IPS DF 4.7 (cell line): ENCODE measurements around the gene ID4.
"Not testable (repeated sequence)": the region's sequence is repeated elsewhere in the genome, so short reads cannot be mapped to it uniquely, and the experiment has no call there.

Source experiments
- DNase-seq: peaks from one replicate; pipeline ENCODE4 v3.0.0-alpha.2; 2013; ENCODE audit warnings: low spot score; ENCODE audit errors: extremely low read depth

Gene ID4

GRCh38 chr6:19831358-19831757 lies 5.8 kb upstream of the ID4 start:
- DNase-seq: no peak

- no peak for DNase-seq
These were observed 3.2 kb upstream of the ID4 start for GRCh38 chr6:19833947-19834346.

- DNase-seq: no peak
These were observed 2.3 kb upstream of the ID4 start for GRCh38 chr6:19834858-19835257.

- DNase-seq: no peak
These were observed 1.6 kb upstream of the ID4 start for GRCh38 chr6:19835605-19836004.

GRCh38 chr6:19837511-19838441 lies 606 bp downstream of the ID4 start:
- no peak for DNase-seq

GRCh38 chr6:19838442-19839236 lies 1.5 kb downstream of the ID4 start:
- DNase-seq: no peak

GRCh38 chr6:19839237-19839546 lies 2.0 kb downstream of the ID4 start:
- DNase-seq: no peak

GRCh38 chr6:19839788-19840187 lies 2.6 kb downstream of the ID4 start:
- no peak for DNase-seq

GRCh38 chr6:19841181-19841580 lies 4.0 kb downstream of the ID4 start:
- DNase-seq: no peak

- no peak for DNase-seq
These were observed 5.0 kb downstream of the ID4 start for GRCh38 chr6:19842030-19842615.

- DNase-seq: no peak
These were observed 7.5 kb downstream of the ID4 start for GRCh38 chr6:19844689-19845088.

GRCh38 chr6:19845266-19846041 lies 8.3 kb downstream of the ID4 start:
- DNase-seq: no peak

GRCh38 chr6:19848465-19849029 lies 11.4 kb downstream of the ID4 start:
- no peak for DNase-seq

- no peak for DNase-seq
These were observed 12.0 kb downstream of the ID4 start for GRCh38 chr6:19849196-19849595.

- no peak for DNase-seq
These were observed 12.6 kb downstream of the ID4 start for GRCh38 chr6:19849755-19850154.

GRCh38 chr6:19851241-19852089 lies 14.3 kb downstream of the ID4 start:
- DNase-seq: no peak

GRCh38 chr6:19852090-19852457 lies 14.9 kb downstream of the ID4 start:
- DNase-seq: no peak

GRCh38 chr6:19852927-19853326 lies 15.8 kb downstream of the ID4 start:
- DNase-seq: no peak

- DNase-seq: not testable (repeated sequence)
These were observed 17.3 kb downstream of the ID4 start for GRCh38 chr6:19854421-19855015.

GRCh38 chr6:19855536-19855935 lies 18.4 kb downstream of the ID4 start:
- DNase-seq: no peak
